BLaER1 treated with 17β-estradiol and CSF1 and Interleukin-3, amounts not matched to agents 10 nM and 100 nM (cell line): ENCODE data around the gene UBXN7.
A peak's percentile ranks its signal among the peaks of the same experiment; 100 is the strongest.
"Not testable (repeated sequence)": the region's sequence is repeated elsewhere in the genome, so short reads cannot be mapped to it uniquely, and the experiment has no call there.

Experiments used
- H3K27ac ChIP-seq, 11 experiments: shearing (Covaris generic); formaldehyde crosslinking; 2 replicates each; pipeline ENCODE4 v1.8.1; 2022
- H3K27me3 ChIP-seq, 11 experiments: shearing (Covaris generic); formaldehyde crosslinking; 2 replicates each; pipeline ENCODE4 v1.8.1; 2022
- H3K36me3 ChIP-seq, 11 experiments: shearing (Covaris generic); formaldehyde crosslinking; 2 replicates each; pipeline ENCODE4 v1.8.1; 2022
- H3K4me1 ChIP-seq, 10 experiments: shearing (Covaris generic); formaldehyde crosslinking; 2 replicates each; pipeline ENCODE4 v1.8.1; 2022
- H3K4me2 ChIP-seq, 11 experiments: shearing (Covaris generic); formaldehyde crosslinking; 2 replicates each; pipeline ENCODE4 v1.8.1; 2022
- H3K4me3 ChIP-seq, 10 experiments: shearing (Covaris generic); formaldehyde crosslinking; 2 replicates each; pipeline ENCODE4 v1.8.1; 2022
- H3K9ac ChIP-seq, 11 experiments: shearing (Covaris generic); formaldehyde crosslinking; 2 replicates each; pipeline ENCODE4 v1.8.1; 2022
- H3K9me3 ChIP-seq, 11 experiments: shearing (Covaris generic); formaldehyde crosslinking; replicated peaks in 1 of 11; 2 replicates each; pipeline ENCODE4 v1.8.1; 2022
- H4K20me1 ChIP-seq, 11 experiments: shearing (Covaris generic); formaldehyde crosslinking; 2 replicates each; pipeline ENCODE4 v1.8.1; 2022
- Cebpa-rat ChIP-seq, 11 experiments: shearing (Covaris generic); IDR thresholded peaks; 2 replicates each; pipeline ENCODE4 v1.8.1; 2022

UBXN7 gene

GRCh38 chr3:196351541-196351940, 80.7 kb downstream of the UBXN7 start:
- H4K20me1 ChIP-seq = peaks cover 0 to 13% (median 0%) of the 10 kb centered on the region in 11 experiments; a peak in 6 of 22 replicates
- H3K27me3 ChIP-seq = no peaks in the 10 kb centered on the region
- no peaks in the 10 kb centered on the region for H3K9me3 ChIP-seq
- TF ChIP-seq Cebpa-rat (IDR thresholded peaks at IDR 0.05) = no peak
- no peak overlapping the region for H3K9ac ChIP-seq
- H3K4me1 ChIP-seq = peaks cover 0 to 13% (median under 1%) of the 10 kb centered on the region in 10 experiments; a peak in 7 of 20 replicates
- H3K4me3 ChIP-seq = no peak overlapping the region
- no peak overlapping the region for H3K27ac ChIP-seq
- peaks cover 62 to 95% (median 79%) of the 10 kb centered on the region in 11 experiments for H3K36me3 ChIP-seq
- no peak overlapping the region for H3K4me2 ChIP-seq

DNA sequence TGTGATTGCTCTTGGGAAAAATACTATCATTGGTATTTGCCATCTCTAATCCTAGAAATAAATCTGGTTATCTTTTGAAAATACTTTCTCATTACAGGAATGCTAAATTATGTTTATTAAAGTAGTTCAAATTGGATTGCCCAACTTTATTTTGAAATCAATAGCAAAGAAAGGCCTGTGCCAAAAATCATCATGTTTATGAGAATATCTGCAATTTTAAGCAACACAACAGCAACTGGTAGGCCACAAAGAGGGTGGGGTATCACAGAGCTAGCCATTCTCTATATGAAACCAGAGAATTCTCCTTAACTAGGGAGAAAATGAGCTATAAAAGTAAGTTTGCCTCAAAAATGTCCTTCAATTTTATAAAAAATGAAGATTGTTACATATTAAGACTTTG, 82.2 kb downstream of the UBXN7 start:
- TF ChIP-seq Cebpa-rat (IDR thresholded peaks at IDR 0.05) = no peak
- H3K4me3 ChIP-seq = no peak overlapping the region
- peaks cover 11 to 28% (median 15%) of the 10 kb centered on the region in 10 experiments for H3K4me1 ChIP-seq
- H3K4me2 ChIP-seq = no peak overlapping the region
- peaks cover 47 to 82% (median 64%) of the 10 kb centered on the region in 11 experiments for H3K36me3 ChIP-seq
- H4K20me1 ChIP-seq = peaks cover 0 to 11% (median 0%) of the 10 kb centered on the region in 11 experiments; a peak in 2 of 22 replicates
- no peak overlapping the region for H3K9ac ChIP-seq
- H3K27ac ChIP-seq = no peak overlapping the region
- no peaks in the 10 kb centered on the region for H3K27me3 ChIP-seq
- no peaks in the 10 kb centered on the region for H3K9me3 ChIP-seq

- no peaks in the 10 kb centered on the region for H3K9me3 ChIP-seq
- peaks cover 0 to 11% (median 0%) of the 10 kb centered on the region in 11 experiments; a peak in 2 of 22 replicates for H4K20me1 ChIP-seq
- H3K4me3 ChIP-seq = no peak overlapping the region
- TF ChIP-seq Cebpa-rat (IDR thresholded peaks at IDR 0.05) = no peak
- no peak overlapping the region for H3K4me2 ChIP-seq
- H3K36me3 ChIP-seq = peaks cover 34 to 68% (median 53%) of the 10 kb centered on the region in 11 experiments
- H3K27ac ChIP-seq = no peak overlapping the region
- H3K27me3 ChIP-seq = no peaks in the 10 kb centered on the region
- H3K9ac ChIP-seq = no peak overlapping the region
- H3K4me1 ChIP-seq = peaks cover 21 to 39% (median 28%) of the 10 kb centered on the region in 10 experiments
These were observed 83.5 kb downstream of the UBXN7 start for GRCh38 chr3:196348698-196349097.

GRCh38 chr3:196344663-196345062, 87.6 kb downstream of the UBXN7 start:
- H3K36me3 ChIP-seq = peaks cover 16 to 29% (median 19%) of the 10 kb centered on the region in 11 experiments; a peak in 21 of 22 replicates
- H4K20me1 ChIP-seq = no peaks in the 10 kb centered on the region; a peak in 2 of 22 replicates
- H3K4me1 ChIP-seq = peaks cover 21 to 74% (median 57%) of the 10 kb centered on the region in 10 experiments
- no peaks in the 10 kb centered on the region for H3K27me3 ChIP-seq
- TF ChIP-seq Cebpa-rat (IDR thresholded peaks at IDR 0.05) = no peak
- peak overlapping the region; percentile 68 to 95 (median 83) for H3K4me2 ChIP-seq
- H3K9ac ChIP-seq = peak overlapping the region; percentile 46 to 72 (median 59); a peak in 19 of 22 replicates
- H3K9me3 ChIP-seq = peaks cover 0 to 7% (median 0%) of the 10 kb centered on the region in 11 experiments; a peak in 3 of 22 replicates
- peak overlapping the region in 4 of 10 experiments; percentile 0 to 44 (median 24); a peak in 5 of 20 replicates for H3K4me3 ChIP-seq
- H3K27ac ChIP-seq = peak overlapping the region in 10 of 11 experiments; percentile 64 to 82 (median 76); a peak in 20 of 22 replicates

GRCh38 chr3:196343917-196344316, 88.3 kb downstream of the UBXN7 start:
- Histone ChIP-seq H3K4me1 (peaks cover 21 to 82% (median 64%) of the 10 kb centered on the region in 10 experiments), H3K9ac (peak overlapping the region in 8 of 11 experiments; percentile 0 to 46 (median 41); a peak in 8 of 22 replicates), H3K27ac (peak overlapping the region in 9 of 11 experiments; percentile 71 to 82 (median 76); a peak in 18 of 22 replicates), H3K36me3 (peaks cover 9 to 22% (median 12%) of the 10 kb centered on the region in 11 experiments; a peak in 21 of 22 replicates), H3K4me2 (peak overlapping the region in 10 of 11 experiments; percentile 75 to 95 (median 84); a peak in 19 of 22 replicates)
- not testable (repeated sequence) for H4K20me1 ChIP-seq, H3K9me3 ChIP-seq, H3K4me3 ChIP-seq, H3K27me3 ChIP-seq

GRCh38 chr3:196341137-196341536, 91.1 kb downstream of the UBXN7 start:
- Histone ChIP-seq H3K4me2 (peak overlapping the region in 8 of 11 experiments; percentile 13 to 78 (median 68); a peak in 15 of 22 replicates), H3K27me3 (no peaks in the 10 kb centered on the region), H3K9ac (peak overlapping the region in 1 of 11 experiments; percentile 32; a peak in 2 of 22 replicates), H3K27ac (peak overlapping the region in 6 of 11 experiments; percentile 11 to 73 (median 66); a peak in 9 of 22 replicates), H4K20me1 (no peaks in the 10 kb centered on the region), H3K36me3 (no peaks in the 10 kb centered on the region), H3K4me3 (no peak overlapping the region), H3K4me1 (peaks cover 21 to 89% (median 71%) of the 10 kb centered on the region in 10 experiments), H3K9me3 (peaks cover 0 to 16% (median 6%) of the 10 kb centered on the region in 11 experiments; a peak in 7 of 22 replicates)
- peak in 2 of 11 experiments; percentile 34 to 47; a peak in 2 of 22 replicates for TF ChIP-seq Cebpa-rat (IDR thresholded peaks at IDR 0.05)

DNA sequence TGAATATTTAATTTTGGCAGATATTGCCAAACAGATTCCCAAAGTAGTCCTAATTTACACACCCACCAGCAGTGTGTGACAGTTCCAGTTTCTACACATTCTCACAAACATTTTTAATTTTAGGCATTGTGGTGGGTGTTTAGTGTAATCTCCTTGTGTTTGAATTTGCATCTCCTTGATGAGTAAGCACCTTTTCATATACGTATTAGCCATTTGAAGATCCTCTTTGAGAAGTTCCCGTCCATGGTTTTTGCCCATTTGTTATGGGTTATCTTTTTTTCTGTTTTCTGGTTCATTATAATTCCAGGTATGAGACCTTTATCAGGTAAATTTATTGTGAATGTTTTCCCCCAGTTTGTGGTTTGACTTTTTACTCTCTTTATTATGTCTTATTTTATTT, 91.8 kb downstream of the UBXN7 start:
- Histone ChIP-seq H3K4me2 (peak overlapping the region in 7 of 11 experiments; percentile 13 to 78 (median 69); a peak in 13 of 22 replicates), H3K4me3 (no peak overlapping the region), H3K9me3 (peaks cover 0 to 16% (median 6%) of the 10 kb centered on the region in 11 experiments; a peak in 7 of 22 replicates), H3K9ac (no peak overlapping the region; a peak in 2 of 22 replicates), H3K4me1 (peaks cover 14 to 82% (median 64%) of the 10 kb centered on the region in 10 experiments), H4K20me1 (no peaks in the 10 kb centered on the region), H3K36me3 (no peaks in the 10 kb centered on the region), H3K27ac (peak overlapping the region in 7 of 11 experiments; percentile 11 to 73 (median 65); a peak in 10 of 22 replicates), H3K27me3 (no peaks in the 10 kb centered on the region)
- no peak for TF ChIP-seq Cebpa-rat (IDR thresholded peaks at IDR 0.05)

DNA sequence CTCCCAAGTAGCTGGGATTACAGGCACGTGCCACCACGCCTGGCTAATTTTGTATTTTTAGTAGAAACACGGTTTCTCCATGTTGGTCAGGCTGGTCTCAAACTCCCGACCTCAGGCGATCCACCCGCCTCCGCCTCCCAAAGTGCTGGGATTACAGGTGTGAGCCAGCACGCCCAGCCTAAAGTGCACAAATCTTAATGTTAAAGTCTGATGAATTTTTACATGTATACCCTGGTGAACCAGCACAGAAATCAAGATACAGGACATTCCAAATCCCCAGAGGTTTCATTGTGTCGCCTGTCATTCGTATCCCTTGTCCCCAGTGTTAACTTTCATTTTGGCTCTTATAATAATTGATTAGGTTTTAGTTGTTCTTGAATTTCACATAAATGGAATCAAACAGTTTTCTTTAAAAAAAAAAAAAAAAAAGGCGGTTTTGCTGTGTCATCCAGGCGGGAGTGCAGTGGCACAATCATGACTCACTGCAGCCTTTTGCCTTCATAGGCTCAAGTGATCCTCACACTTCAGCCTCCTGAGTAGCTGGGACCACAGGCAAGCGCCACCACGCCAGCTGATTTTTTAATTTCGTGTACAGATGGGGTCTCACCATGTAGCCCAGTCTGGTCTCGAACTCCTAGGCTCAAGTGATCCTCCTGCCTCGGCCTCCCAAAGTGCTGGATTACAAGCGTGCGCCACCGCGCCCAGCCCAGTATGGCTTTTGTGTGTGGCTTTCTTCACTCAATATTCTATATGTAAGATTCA, 92.6 kb downstream of the UBXN7 start:
- Histone ChIP-seq H3K27me3 (no peaks in the 10 kb centered on the region), H3K4me3 (no peak overlapping the region), H3K4me1 (peaks cover 6 to 74% (median 56%) of the 10 kb centered on the region in 10 experiments), H3K36me3 (no peaks in the 10 kb centered on the region), H4K20me1 (no peaks in the 10 kb centered on the region), H3K9ac (no peak overlapping the region), H3K27ac (peak overlapping the region in 10 of 11 experiments; percentile 11 to 73 (median 58); a peak in 14 of 22 replicates), H3K4me2 (peak overlapping the region in 7 of 11 experiments; percentile 6 to 78 (median 69); a peak in 13 of 22 replicates), H3K9me3 (peaks cover 0 to 16% (median 6%) of the 10 kb centered on the region in 11 experiments; a peak in 7 of 22 replicates)
- TF ChIP-seq Cebpa-rat (IDR thresholded peaks at IDR 0.05) = no peak
